HG02852 (cell line): Measurements from ENCODE around the gene CHST11.
A peak's percentile ranks its signal among the peaks of the same experiment; 100 is the strongest.

Experiments used
- ATAC-seq: cut with Tn5 transposase; IDR thresholded peaks from one replicate; pipeline ENCODE4 v1.9.1; 2021; ENCODE audit warnings: mild to moderate bottlenecking, moderate library complexity; ENCODE audit not compliant: unreplicated experiment

CHST11 gene

DNA sequence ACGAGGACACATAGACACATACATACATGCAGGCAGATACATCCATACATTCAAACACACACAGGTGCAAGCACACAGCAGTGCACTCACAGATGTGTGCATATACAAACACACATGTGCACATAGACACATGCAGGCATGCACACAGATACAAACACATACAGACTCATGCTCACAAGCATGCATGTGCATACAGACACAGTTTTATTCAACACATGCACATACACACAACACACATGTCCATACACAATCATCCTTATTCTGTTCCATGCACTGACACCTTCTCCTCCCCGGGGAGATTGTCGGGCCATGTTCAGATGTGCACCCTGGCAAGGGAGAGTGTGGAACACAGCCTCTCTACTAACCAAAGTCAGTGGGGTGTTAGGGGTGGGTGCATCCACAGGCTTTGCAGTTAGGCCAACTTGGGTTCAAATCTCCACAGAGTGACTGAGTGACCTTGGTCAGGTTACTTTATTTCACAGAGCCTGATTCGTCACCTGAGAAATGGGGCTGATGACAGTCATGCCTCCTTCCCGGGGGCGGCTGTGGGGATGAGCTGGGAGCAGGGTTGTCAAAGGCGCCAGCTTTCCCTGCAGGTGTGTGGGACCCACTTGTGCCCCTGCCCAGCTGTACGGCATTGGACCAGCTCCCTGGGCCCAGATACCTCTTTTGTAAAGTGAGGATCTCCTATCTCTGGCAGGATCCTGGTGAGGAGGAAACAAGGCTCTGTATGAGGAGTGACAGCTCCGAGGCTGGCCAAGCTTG, 251.2 kb downstream of the CHST11 start:
- ATAC-seq, result no peak

DNA sequence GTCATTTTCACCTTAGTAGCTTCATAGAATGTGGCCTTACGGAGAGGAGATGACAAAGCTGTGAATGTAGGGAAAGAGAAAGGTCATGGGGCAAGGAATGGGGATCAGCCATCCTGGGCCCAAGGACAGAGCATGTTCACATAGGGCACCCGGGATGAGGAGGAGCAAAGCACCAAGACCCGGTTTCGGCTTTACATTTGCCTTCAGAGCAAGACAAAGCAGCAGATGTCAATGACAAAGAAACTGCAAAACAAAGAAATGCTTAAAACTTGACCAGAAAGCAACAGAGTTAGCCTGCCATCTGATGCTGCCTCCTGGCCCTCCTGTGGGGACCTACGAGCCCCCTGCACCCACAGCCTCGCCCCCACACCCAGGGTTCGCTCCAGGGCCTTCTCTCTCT, 252.1 kb downstream of the CHST11 start:
- ATAC-seq, result no peak

DNA sequence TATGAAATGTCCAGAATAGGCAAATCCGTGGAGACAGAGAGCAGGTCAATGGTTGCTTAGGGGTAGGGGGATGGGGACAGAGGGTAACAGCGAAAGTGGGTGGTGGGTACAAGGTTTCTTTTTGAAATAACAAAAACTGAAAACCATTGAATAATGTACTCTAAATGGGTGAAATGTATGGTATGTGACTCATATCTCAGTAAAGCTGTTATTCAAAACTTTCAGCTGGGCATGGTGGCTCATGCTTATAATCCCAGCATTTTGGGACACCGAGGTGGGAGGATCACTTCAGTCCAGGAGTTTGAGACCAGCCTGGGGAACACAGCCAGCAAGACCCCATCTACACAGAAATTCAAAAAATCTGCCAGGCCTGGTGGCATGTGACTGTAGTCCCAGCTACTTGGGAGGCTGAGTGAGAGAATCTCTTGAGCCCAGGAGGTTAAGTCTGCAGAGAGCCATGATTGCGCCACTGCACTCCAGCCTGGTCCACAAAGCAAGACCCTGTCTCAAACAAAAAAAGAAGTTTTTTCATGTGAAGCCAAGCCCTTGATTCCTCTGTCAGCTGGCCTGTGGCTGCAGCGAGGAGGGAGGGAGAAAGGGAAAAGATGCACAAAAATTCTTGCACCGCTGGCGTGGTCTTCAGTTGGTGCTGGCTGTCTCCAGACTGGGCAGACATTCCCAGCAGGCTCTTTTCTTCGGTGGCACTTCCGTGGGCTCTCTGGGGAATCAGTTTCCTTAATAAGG, 253.1 kb downstream of the CHST11 start:
- no peak for ATAC-seq

GRCh38 chr12:104710940-104711689, 254.4 kb downstream of the CHST11 start:
- no peak for ATAC-seq

DNA sequence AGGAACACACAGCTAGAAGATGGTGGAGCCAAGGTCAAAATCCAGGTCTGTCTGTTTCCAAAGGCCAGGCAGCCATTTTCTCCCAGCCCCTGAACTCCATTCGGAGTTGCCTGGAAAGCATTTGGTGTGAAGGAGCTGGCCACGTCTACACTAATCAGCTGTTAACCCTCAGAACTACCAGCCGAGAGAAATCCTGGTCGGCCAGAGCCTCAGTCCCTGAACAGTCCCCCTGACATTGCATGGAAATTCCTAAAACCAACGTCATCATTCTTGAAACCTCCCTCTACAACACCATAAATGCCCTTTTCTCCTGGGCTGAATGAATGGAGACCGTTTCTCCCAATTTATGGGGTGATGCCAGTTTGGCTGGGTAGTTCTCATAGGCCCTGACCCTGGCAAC, 255.7 kb downstream of the CHST11 start:
- ATAC-seq, result no peak

GRCh38 chr12:104712968-104713367, 256.2 kb downstream of the CHST11 start:
- ATAC-seq, result no peak

DNA sequence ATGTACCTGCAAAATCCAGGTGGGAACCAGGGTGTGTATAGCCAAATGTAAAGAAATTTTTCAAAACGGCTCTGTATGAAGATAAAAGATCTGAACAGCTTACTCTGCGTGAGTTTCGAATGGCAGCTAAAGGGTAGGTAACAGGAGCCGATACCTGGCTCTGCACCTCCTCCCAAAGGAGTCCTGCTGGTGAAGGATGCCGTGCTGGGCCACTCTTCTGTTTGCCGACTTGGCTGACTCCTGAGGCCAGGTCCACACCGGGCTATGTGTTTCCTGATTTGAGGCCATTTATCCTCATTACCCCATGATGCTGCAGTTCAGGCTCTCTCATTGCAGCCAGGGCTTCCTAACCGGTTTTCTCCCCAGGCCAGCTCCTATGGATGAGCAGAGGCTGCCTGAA, 256.7 kb downstream of the CHST11 start:
- ATAC-seq, result no peak

DNA sequence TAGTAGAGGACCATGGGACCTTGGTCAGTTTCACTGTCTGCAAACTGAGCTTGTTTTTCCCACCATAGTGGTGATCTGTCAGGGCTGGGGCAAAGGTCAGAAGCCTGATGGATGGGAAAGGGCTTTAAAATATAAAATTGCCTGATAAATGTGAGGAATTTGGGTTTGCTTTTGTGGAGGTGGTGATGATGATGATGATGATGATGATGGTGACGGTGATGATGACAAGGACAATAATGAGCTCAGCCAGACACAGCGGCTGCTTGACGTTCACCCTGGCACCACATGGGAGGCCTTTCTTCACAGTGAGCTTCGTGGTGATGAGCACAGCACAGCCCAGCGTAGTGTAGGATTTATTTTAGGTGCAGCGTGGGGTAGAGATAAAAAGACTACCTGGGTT, 257.6 kb downstream of the CHST11 start:
- ATAC-seq, result no peak

GRCh38 chr12:104716172-104716571, 259.4 kb downstream of the CHST11 start:
- ATAC-seq, result no peak

DNA sequence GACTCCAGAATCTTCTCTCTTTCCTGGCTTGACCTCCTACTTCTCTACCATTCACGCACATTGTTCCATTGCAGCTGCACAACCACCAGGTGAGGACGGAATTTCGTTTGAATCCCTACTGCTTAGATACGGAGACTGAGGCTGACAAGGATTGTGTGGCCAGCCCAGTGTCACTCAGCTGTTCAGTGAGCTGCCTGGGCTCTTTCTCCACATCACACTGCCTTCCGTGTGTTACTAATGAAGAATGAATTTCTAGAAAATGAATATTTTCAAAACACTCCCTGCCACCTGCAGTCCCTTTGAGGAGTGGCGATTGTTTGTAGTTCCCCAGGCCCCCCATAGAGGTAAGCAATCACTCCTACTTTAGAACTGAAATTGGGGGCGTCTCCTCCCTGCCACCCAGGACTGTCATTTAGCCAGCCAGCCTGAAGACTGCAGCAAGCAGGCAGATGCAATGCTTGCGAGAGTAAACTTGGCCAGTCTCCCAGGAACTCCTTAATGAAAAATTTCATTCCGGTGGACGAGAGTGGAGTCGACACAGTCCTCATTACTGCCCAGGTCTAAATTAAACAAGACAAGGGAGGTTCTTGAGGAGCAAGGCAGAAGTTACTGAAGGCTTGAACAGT, 261.7 kb downstream of the CHST11 start:
- ATAC-seq, result no peak

DNA sequence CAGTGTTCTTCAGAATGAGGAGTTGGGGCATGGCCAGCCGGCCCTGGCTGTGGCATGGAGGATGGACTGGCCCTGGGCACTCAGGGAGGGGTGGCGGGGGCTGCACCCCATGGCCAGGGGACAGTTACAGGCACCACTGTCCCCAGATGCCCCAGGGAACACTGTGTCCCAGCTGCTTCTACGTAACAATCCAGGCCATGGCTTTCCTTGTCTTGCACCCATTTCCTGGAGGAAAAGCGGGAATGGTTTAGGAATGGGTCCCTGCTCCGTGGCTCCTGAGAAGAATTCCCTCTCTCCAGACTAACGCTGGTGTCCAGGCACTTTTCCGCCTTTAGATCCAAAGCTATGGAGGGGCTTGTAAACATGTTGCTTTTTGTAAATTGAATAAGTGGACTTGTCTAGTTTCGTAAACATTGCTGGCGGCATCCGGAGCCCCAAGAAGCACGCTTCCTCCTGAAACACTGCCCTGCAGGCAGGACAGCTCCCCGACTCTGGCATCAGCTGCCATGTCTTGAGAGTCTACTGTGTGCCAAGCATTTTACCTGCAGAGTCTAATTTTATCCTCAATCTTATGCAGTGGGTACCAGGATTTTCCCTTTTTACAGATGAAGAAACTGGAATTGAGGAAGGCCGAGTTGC, 263.1 kb downstream of the CHST11 start:
- no peak for ATAC-seq

DNA sequence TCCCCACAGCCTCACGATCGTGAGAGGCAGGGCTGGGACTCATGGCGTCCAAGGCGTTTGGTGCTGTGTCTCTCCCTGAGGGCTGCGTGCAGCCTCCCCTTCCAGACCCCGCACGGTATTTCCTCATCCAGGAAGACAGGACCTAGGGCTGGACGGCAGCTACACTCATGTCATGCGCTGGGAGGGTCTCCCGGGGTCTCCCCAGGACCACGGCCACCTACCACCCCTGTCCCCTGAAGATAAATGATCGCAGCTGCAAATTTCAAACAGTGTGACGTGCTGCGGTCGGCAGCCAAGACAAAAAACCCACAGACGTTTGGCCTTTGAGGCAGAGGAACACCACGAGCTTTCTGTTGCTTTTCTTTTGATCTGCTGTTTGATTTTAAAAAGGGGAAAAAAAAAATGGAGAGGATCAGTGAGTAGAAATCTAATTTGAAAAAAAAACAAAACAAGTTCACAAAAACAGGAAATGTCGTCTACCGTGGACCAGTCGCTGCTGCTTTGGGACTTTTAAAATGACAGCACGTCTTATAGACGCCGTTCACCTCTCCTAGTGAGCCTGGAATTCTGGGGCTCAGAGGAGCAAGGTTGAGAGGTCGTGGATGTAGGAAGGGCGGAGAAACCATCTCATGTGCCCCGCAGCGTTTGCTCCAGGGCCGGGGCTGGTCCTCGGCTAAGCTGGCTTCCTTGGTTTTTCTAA, 263.7 kb downstream of the CHST11 start:
- peak; percentile 66 for ATAC-seq

GRCh38 chr12:104721039-104721405, 264.3 kb downstream of the CHST11 start:
- ATAC-seq, result no peak

DNA sequence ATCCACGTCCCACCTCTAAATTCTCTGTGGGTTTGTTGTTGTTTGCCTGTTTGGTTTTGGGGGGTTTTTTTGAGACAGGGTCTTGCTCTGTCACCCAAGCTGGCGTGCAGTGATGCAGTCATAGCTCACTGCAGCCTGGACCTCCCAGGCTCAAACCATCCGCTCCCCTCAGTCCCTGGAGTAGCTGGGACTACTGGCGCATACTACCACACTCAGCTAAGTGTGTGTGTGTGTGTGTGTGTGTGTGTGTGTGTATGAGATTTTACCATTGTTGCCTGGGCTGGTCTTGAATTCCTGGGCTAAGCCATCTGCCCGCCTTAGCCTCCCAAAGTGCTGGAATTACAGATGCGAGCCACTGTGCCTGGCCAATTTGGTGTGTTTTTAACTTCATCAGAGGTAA, 265.2 kb downstream of the CHST11 start:
- ATAC-seq, result no peak

- ATAC-seq, result no peak
These were observed 266.1 kb downstream of the CHST11 start for GRCh38 chr12:104722601-104723534.

GRCh38 chr12:104723895-104724294, 267.1 kb downstream of the CHST11 start:
- no peak for ATAC-seq

GRCh38 chr12:104724992-104725585, 268.3 kb downstream of the CHST11 start:
- no peak for ATAC-seq

DNA sequence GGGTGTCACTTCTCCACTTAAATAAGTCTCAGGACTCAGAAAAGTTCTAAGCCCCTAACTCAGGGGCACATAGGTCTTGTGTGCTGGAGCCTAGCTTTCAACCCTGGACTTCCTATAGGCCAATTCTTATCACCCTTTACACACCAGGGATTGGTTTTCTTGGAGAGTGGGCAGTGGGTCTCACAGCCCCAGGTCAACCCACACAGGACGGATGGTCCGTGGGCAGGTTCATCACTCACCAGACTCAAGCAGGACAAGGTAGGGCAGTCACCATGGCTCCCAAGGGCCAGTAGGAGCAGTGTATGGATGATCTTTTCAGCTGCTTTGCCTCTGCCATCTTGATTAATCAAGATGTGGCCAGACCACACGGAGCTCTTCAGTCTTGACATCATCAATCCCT, 268.9 kb downstream of the CHST11 start:
- ATAC-seq, result no peak
